Measurements from ENCODE around the gene PRAC1.

The PRAC1 gene

DNA sequence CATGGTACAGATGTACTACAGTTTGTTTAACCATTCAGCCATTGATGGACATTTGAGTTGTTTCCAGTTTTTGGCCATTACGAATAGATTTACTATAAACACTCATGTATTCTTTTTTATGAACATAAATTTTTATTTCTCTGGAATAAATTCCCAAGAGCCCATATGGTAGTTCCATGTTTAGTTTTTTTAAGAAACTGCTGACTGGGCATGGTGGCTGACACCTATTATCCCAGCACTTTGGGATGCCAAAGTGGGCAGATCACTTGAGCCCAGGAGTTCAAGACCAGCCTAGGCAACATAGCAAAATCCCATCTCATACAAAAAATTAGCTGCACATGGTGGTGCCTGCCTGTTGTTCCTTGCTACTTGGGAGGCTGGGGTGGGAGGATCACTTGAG is 30.3 kb downstream of the PRAC1 start:
- DNase-seq, result no peak

DNA sequence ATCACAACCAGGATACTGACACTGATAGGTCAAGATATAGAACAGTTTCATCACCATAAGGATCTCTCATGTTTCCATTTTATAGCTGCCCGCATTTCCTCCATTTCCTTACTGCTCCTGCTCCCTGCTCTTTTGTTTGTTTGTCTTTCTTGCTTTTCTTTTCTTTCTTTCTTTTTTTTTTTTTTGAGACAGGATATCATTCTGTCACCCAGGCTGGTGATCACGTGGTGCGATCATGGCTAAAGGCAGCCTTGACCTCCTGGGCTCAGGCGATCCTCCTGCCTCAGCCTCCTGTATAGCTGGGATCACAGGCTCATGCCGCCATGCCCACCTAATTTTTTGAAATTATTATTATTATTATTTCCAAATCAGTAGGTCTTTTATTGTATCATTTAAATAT is 31.7 kb downstream of the PRAC1 start:
- DNase-seq, result no peak

DNA sequence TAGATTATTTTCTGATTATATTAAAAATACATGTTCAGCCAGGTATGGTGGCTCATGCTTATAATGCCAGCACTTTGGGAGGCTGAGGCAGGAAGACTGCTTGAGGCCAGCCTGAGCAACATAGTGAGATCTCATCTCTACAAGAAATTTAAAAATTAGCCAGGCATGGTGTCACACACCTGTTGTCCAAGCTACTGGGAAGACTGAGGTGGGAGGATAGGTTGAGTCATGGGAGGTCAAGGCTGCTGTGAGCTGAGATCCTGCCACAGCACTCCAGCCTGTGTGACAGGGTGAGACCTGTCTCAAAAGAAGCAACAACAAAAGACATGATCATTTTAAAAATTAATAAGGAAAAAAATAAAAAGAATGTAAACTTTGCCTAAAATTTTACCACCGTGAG is 40.7 kb downstream of the PRAC1 start:
- no peak for DNase-seq

DNA sequence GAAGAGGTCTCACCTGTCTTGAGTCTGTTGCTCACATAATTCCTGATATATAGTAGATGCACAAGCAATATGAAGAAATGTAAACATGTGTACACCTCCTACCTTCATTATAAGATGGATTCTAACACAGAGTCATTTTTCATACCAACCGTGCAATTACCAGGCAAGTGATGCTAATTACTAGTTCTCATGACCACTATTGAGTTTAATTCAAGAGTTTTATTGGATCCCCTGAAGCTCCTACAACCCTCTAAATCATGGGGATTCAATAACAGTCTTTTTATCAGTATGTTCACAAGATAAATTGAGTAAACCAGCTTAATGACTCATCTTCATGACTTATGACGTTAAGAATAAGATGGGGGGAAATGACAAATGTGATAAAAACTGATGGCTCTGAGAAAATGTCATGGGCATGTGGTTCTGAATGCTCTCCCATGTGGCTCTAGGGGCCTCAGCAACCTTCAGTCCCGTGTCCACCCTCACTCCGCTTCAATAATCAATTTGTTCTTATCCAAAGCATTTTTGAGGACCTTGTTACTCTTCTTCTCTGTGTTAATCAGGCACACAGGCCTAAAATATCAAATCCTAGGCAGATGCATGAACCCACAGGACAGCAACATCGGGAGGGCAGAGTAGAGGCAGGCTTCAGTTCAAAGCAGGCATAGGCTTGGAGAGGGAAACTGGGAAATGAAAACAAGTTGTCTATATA is 42.8 kb downstream of the PRAC1 start:
- no peak for DNase-seq

DNA sequence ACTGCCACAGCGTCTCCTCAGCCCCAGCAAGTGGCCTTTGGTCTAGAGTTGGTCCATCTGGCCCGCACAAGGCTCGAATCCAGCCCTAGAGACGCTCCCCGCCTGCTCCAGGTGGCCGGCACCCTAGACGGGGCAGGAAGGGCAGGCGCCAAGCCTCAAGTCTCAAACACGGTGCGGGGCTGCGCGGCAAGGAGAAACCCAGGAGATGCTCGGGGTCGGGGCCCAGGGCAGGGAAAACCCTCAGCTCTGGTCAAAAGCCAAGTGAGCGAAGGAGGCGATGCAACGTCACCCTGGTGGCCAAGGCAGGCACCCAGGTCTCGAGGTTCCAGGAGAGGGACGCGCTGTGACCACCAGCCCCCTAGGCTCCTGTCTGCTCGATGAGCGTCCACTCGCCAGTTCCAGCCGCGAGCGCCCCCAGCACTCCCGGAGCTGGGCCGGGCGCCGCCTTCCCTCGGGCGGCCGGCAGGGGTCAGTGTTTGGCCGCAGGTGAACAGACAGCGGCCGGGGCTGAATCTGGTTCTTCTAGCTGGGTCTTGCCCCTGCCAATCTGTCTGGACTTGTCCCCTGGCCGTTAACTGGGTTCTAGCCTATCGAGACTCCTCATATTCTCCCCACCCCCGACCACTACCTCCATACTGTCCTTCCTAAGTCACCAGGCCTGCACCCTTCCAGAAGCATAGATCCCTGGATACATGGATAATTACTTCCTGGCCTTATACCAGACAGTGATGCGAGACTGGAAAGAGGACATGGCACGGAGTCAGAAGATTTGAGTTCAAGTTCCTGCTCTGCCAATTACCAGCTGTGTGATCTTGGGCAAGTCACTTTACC is 44.0 kb downstream of the PRAC1 start:
- peak; percentile 1 for DNase-seq

DNA sequence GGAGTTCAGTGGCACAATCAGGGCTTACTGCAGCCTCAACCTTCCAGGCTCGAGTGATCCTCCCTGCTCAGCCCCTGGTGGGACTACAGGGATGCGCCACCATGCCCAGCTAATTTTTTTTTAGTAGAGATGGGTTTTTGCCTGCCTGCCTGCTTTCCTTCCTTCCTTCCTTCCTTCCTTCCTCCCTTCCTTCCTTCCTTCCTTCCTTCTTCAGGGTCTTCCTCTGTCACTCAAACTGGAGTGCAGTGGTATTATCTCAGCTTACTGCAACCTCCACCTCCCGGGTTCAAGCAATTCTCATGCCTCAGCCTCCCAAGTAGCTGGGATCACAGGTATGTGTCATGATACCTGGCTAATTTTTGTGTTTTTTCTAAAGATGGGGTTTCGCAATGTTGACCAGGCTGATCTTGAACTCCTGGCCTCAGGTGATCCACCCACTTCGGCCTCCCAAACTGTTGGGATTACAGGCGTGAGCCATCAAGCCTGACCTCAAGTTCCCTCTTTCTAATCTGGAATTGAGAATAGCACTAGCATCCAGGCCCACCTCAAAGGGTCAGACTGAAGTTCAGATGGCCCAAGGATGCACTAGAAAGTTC is 45.3 kb downstream of the PRAC1 start:
- no peak for DNase-seq

DNA sequence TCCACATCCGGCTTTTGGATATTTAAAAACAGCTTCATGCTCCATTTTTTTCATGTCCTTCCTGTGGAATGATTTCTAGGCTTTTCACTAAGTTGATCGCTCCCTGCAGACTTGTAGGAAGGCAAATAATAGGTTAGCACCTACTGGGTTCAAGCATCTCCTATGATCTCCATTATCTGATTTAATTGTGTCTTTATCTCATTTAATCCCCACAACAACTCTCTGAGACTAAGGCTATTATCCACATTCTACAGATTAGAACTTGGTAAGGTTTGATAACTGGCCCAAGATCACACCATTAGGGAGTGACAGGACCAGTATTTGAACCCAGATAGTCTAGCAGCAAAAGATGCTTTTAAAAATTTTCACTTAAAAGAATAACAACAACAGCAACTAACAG is 50.0 kb downstream of the PRAC1 start:
- DNase-seq, result no peak

Data from NCI-H1048 (cell line).